Tibial nerve (tissue), 3 donors: ENCODE measurements around the gene STPG1.

Experiments used
- EP300 ChIP-seq, 2 donors: sonication (generic); formaldehyde crosslinking; IDR thresholded peaks; one replicate each; pipeline ENCODE4 v1.6.1; 2017; ENCODE audit warnings: antibody characterized with exemption in 2 of 2, mild to moderate bottlenecking in 1 of 2
- POLR2A ChIP-seq, 2 donors: fragments of 450-650 bp; IDR thresholded peaks; one replicate each; pipeline ENCODE4 v1.6.1; 2017; ENCODE audit warnings: antibody characterized with exemption in 2 of 2, mild to moderate bottlenecking in 2 of 2, moderate library complexity in 2 of 2

DNA sequence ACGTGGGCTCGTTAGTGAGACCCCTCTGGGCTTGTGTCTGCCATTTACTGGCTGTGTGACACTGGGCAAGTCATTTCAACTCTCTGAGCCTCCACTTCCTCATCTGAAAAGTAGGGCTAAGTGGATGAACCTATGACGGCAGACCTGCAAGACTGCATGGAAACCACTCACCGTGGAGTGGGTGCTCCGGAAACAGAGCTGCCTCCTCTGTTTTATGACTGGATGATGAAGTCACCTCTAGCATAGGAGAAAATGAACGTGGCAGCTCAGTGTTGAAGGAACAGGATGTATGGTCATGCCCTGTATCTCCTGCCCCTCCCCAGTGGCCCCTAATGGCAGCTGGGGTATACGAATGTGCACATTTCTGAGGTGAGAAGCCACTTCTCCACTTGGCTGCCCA lies 40.5 kb downstream of the STPG1 start:
- TF ChIP-seq POLR2A (IDR thresholded peaks at IDR 0.05): no peak
- TF ChIP-seq EP300 (IDR thresholded peaks at IDR 0.05): no peak
